BLaER1 (cell line): ENCODE results near the gene WFDC1.

Experiments
- H3K27ac ChIP-seq: shearing (Covaris generic); formaldehyde crosslinking; 2 replicates; pipeline ENCODE4 v1.8.1; 2022
- H3K27me3 ChIP-seq: shearing (Covaris generic); formaldehyde crosslinking; 2 replicates; pipeline ENCODE4 v1.8.1; 2022
- H3K36me3 ChIP-seq: shearing (Covaris generic); formaldehyde crosslinking; 2 replicates; pipeline ENCODE4 v1.8.1; 2022
- H3K4me1 ChIP-seq: shearing (Covaris generic); formaldehyde crosslinking; 2 replicates; pipeline ENCODE4 v1.8.1; 2022
- H3K4me2 ChIP-seq: shearing (Covaris generic); formaldehyde crosslinking; 2 replicates; pipeline ENCODE4 v1.8.1; 2022
- H3K4me3 ChIP-seq: shearing (Covaris generic); formaldehyde crosslinking; 2 replicates; pipeline ENCODE4 v1.8.1; 2022
- H3K9ac ChIP-seq: shearing (Covaris generic); formaldehyde crosslinking; 2 replicates; pipeline ENCODE4 v1.8.1; 2022
- H3K9me3 ChIP-seq: shearing (Covaris generic); formaldehyde crosslinking; 2 replicates; pipeline ENCODE4 v1.8.1; 2022
- H4K20me1 ChIP-seq: shearing (Covaris generic); formaldehyde crosslinking; 2 replicates; pipeline ENCODE4 v1.8.1; 2022
- Cebpa-rat ChIP-seq: shearing (Covaris generic); IDR thresholded peaks from 2 replicates; pipeline ENCODE4 v1.8.1; 2022

The WFDC1 gene

DNA sequence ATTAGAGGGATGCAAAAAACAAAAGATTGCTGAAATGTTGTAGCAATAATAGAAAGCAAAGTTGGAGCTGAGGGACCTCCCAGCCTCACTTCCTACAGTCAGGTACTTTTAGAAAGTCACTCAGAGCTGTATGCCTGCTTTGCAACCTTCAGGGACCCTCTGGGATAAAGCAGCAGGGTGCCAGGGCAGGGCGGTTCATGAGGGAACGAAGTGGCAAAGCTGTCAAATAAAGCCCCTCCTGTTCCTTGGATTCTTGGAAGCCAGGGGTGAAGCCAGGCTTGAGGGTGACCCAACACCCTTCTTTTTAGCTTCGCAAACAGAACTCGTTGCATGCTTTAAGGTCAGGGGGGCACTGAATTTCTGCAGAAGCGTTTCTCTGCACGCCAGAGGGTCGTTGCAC lies 74.4 kb downstream of the WFDC1 start:
- H3K4me1 ChIP-seq, result peaks cover 6% of the 10 kb centered on the region; the same call in 1 of the 2 replicates
- no peaks in the 10 kb centered on the region for H4K20me1 ChIP-seq
- no peaks in the 10 kb centered on the region for H3K9me3 ChIP-seq
- no peaks in the 10 kb centered on the region for H3K36me3 ChIP-seq
- H3K27ac ChIP-seq, result no peak overlapping the region
- peaks cover 35% of the 10 kb centered on the region for H3K27me3 ChIP-seq
- H3K4me2 ChIP-seq, result no peak overlapping the region
- no peak for TF ChIP-seq Cebpa-rat
- no peak overlapping the region for H3K4me3 ChIP-seq
- H3K9ac ChIP-seq, result no peak overlapping the region

DNA sequence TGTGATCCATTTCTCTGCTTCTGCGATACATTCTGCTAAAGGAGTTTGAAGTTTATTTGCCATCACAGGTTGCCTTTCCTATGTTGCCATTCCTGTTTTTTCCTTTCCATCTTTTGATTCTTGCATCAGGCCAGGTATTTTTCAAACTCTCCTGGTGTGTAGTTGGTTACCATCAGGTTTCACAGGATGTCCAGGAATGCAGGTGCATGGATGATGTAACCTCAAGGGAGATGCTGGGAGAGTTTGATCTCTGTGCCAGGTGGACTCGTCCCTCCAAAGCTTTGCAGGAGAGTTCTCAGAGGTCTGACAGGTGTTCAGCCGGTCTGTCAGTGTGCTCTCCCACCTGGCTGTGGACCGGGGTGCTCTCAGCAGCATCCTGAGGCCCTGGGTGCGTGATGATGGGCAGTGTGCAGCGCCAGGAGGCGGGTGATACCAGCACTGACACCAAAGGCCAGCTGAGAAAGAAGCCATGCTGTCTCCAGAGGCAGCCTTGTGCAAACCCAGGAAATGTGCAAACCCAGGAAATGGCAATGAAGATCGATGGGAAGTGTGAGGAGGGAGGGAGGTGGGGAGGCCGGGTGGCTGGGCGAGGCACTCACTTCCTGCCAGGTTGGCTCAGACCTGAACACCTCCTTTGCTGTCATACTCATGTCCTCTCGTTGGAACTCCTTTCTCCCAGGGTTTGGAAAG lies 75.4 kb downstream of the WFDC1 start:
- peaks cover 35% of the 10 kb centered on the region for H3K27me3 ChIP-seq

GRCh38 chr16:84370723-84371552 lies 76.3 kb downstream of the WFDC1 start:
- H3K9ac ChIP-seq, result no peak overlapping the region
- H3K36me3 ChIP-seq, result no peaks in the 10 kb centered on the region
- no peaks in the 10 kb centered on the region for H4K20me1 ChIP-seq
- no peak overlapping the region for H3K4me2 ChIP-seq
- peaks cover 14% of the 10 kb centered on the region for H3K4me1 ChIP-seq
- no peak overlapping the region for H3K4me3 ChIP-seq
- no peaks in the 10 kb centered on the region for H3K9me3 ChIP-seq
- no peak for TF ChIP-seq Cebpa-rat
- no peak overlapping the region for H3K27ac ChIP-seq
- H3K27me3 ChIP-seq, result peaks cover 35% of the 10 kb centered on the region

More for the DNA sequence above, 75.4 kb downstream of the WFDC1 start:
- Histone ChIP-seq H3K9ac (no peak overlapping the region), H3K4me3 (no peak overlapping the region), H3K4me2 (peak overlapping the region; percentile 14), H3K27ac (no peak overlapping the region), H3K36me3 (no peaks in the 10 kb centered on the region), H4K20me1 (no peaks in the 10 kb centered on the region), H3K4me1 (peaks cover 6% of the 10 kb centered on the region; the same call in 1 of the 2 replicates), H3K9me3 (no peaks in the 10 kb centered on the region)
- no peak for TF ChIP-seq Cebpa-rat

GRCh38 chr16:84371553-84371865 lies 76.8 kb downstream of the WFDC1 start:
- TF ChIP-seq Cebpa-rat, result no peak
- H3K27ac ChIP-seq, result no peak overlapping the region
- no peak overlapping the region for H3K4me3 ChIP-seq
- H3K27me3 ChIP-seq, result peaks cover 35% of the 10 kb centered on the region
- no peak overlapping the region for H3K4me2 ChIP-seq
- no peaks in the 10 kb centered on the region for H3K36me3 ChIP-seq
- no peak overlapping the region for H3K9ac ChIP-seq
- H3K4me1 ChIP-seq, result peaks cover 18% of the 10 kb centered on the region
- no peaks in the 10 kb centered on the region for H3K9me3 ChIP-seq
- no peaks in the 10 kb centered on the region for H4K20me1 ChIP-seq

- H3K27ac ChIP-seq, result no peak overlapping the region
- H3K9ac ChIP-seq, result no peak overlapping the region
- H3K27me3 ChIP-seq, result peaks cover 11% of the 10 kb centered on the region
- no peaks in the 10 kb centered on the region for H3K36me3 ChIP-seq
- no peaks in the 10 kb centered on the region for H3K9me3 ChIP-seq
- no peak overlapping the region for H3K4me2 ChIP-seq
- H4K20me1 ChIP-seq, result no peaks in the 10 kb centered on the region
- no peak overlapping the region for H3K4me3 ChIP-seq
- H3K4me1 ChIP-seq, result peaks cover 18% of the 10 kb centered on the region
- no peak for TF ChIP-seq Cebpa-rat
These were observed 79.3 kb downstream of the WFDC1 start for GRCh38 chr16:84373907-84374489.

- no peak overlapping the region for H3K4me2 ChIP-seq
- no peak overlapping the region for H3K27ac ChIP-seq
- no peaks in the 10 kb centered on the region for H3K27me3 ChIP-seq
- H3K9ac ChIP-seq, result no peak overlapping the region
- no peaks in the 10 kb centered on the region for H4K20me1 ChIP-seq
- peaks cover 39% of the 10 kb centered on the region for H3K4me1 ChIP-seq
- no peaks in the 10 kb centered on the region for H3K36me3 ChIP-seq
- no peaks in the 10 kb centered on the region; the same call in 1 of the 2 replicates for H3K9me3 ChIP-seq
- no peak for TF ChIP-seq Cebpa-rat
- no peak overlapping the region for H3K4me3 ChIP-seq
These were observed 83.4 kb downstream of the WFDC1 start for GRCh38 chr16:84378099-84378498.

- no peak overlapping the region for H3K27ac ChIP-seq
- H3K4me3 ChIP-seq, result no peak overlapping the region
- H3K4me2 ChIP-seq, result no peak overlapping the region
- H3K9me3 ChIP-seq, result peaks cover 1% of the 10 kb centered on the region; the same call in 1 of the 2 replicates
- H3K27me3 ChIP-seq, result no peaks in the 10 kb centered on the region
- no peaks in the 10 kb centered on the region for H3K36me3 ChIP-seq
- no peak for TF ChIP-seq Cebpa-rat
- H3K4me1 ChIP-seq, result peaks cover 39% of the 10 kb centered on the region
- H4K20me1 ChIP-seq, result no peaks in the 10 kb centered on the region
- H3K9ac ChIP-seq, result no peak overlapping the region
These were observed 83.9 kb downstream of the WFDC1 start for GRCh38 chr16:84378567-84378966.

- H3K36me3 ChIP-seq, result no peaks in the 10 kb centered on the region
- H3K9me3 ChIP-seq, result peaks cover 5% of the 10 kb centered on the region
- no peaks in the 10 kb centered on the region for H3K27me3 ChIP-seq
- no peak overlapping the region for H3K4me3 ChIP-seq
- no peak for TF ChIP-seq Cebpa-rat
- peaks cover 39% of the 10 kb centered on the region for H3K4me1 ChIP-seq
- H3K4me2 ChIP-seq, result peak overlapping the region; percentile 54; the same call in 1 of the 2 replicates
- no peak overlapping the region for H3K9ac ChIP-seq
- no peaks in the 10 kb centered on the region for H4K20me1 ChIP-seq
- H3K27ac ChIP-seq, result no peak overlapping the region
These were observed 84.5 kb downstream of the WFDC1 start for GRCh38 chr16:84379008-84379708.
